NT2/D1 (cell line): ENCODE measurements around the gene NAGPA.

Source experiments
- DNase-seq: peaks from one replicate; pipeline ENCODE4 v3.0.0-alpha.2; 2011; ENCODE audit warnings: low read depth, low spot score
- H3K27me3 ChIP-seq: 2 replicates; pipeline ENCODE4 v1.6.0; 2011; ENCODE audit warnings: mild to moderate bottlenecking; ENCODE audit not compliant: insufficient read length, insufficient read depth
- H3K36me3 ChIP-seq: 2 replicates; pipeline ENCODE4 v1.6.1; 2011; ENCODE audit warnings: mild to moderate bottlenecking, low read length, mixed read lengths; ENCODE audit not compliant: insufficient read depth, insufficient read length
- H3K4me1 ChIP-seq: 2 replicates; pipeline ENCODE4 v1.5.1; 2011; ENCODE audit not compliant: insufficient read depth, insufficient read length
- H3K4me3 ChIP-seq: 2 replicates; pipeline ENCODE4 v1.5.1; 2011; ENCODE audit warnings: low read depth; ENCODE audit not compliant: insufficient read length
- H3K9ac ChIP-seq: 2 replicates; pipeline ENCODE4 v1.6.0; 2011; ENCODE audit warnings: low read depth; ENCODE audit not compliant: insufficient read length
- H3K9me3 ChIP-seq: 2 replicates; pipeline ENCODE4 v1.5.1; 2011; ENCODE audit warnings: mild to moderate bottlenecking, low read length; ENCODE audit not compliant: insufficient read depth
- SUZ12 ChIP-seq: IDR thresholded peaks from 2 replicates; pipeline ENCODE4 v1.6.1; 2011; ENCODE audit not compliant: insufficient read length, insufficient read depth; ENCODE audit errors: extremely low read depth
- YY1 ChIP-seq: IDR thresholded peaks from 2 replicates; pipeline ENCODE4 v1.6.1; 2011; ENCODE audit not compliant: insufficient read length, insufficient read depth
- ZNF274 ChIP-seq: IDR thresholded peaks from 2 replicates; pipeline ENCODE4 v1.6.1; 2011; ENCODE audit warnings: mild to moderate bottlenecking, low read depth, low read length

NAGPA gene

GRCh38 chr16:5015887-5016286 lies 17.8 kb downstream of the NAGPA start:
- peaks cover 12% of the 10 kb centered on the region for H3K4me1 ChIP-seq
- no peak overlapping the region for H3K4me3 ChIP-seq
- H3K9me3 ChIP-seq, result no peaks in the 10 kb centered on the region
- TF ChIP-seq SUZ12 (no peak), YY1 (no peak), ZNF274 (no peak)
- no peaks in the 10 kb centered on the region for H3K36me3 ChIP-seq
- DNase-seq, result no peak
- no peak overlapping the region for H3K9ac ChIP-seq
- H3K27me3 ChIP-seq, result no peaks in the 10 kb centered on the region

GRCh38 chr16:5015351-5015750 lies 18.4 kb downstream of the NAGPA start:
- TF ChIP-seq ZNF274, result no peak
- TF ChIP-seq SUZ12, result no peak
- TF ChIP-seq YY1, result no peak
- DNase-seq, result no peak
- H3K9ac ChIP-seq, result no peak overlapping the region
- H3K4me1 ChIP-seq, result peaks cover 14% of the 10 kb centered on the region
- no peaks in the 10 kb centered on the region for H3K36me3 ChIP-seq
- no peaks in the 10 kb centered on the region for H3K27me3 ChIP-seq
- no peaks in the 10 kb centered on the region for H3K9me3 ChIP-seq
- H3K4me3 ChIP-seq, result no peak overlapping the region

- Histone ChIP-seq H3K4me3 (no peak overlapping the region), H3K36me3 (no peaks in the 10 kb centered on the region)
Observed at GRCh38 chr16:5012887-5013286, 20.8 kb downstream of the NAGPA start.

GRCh38 chr16:5011637-5012036 lies 22.1 kb downstream of the NAGPA start:
- Histone ChIP-seq H3K9ac (no peak overlapping the region), H3K27me3 (no peaks in the 10 kb centered on the region), H3K4me3 (no peak overlapping the region), H3K9me3 (no peaks in the 10 kb centered on the region), H3K36me3 (no peaks in the 10 kb centered on the region), H3K4me1 (peaks cover 20% of the 10 kb centered on the region)
- DNase-seq, result no peak
- no peak for TF ChIP-seq SUZ12
- TF ChIP-seq ZNF274, result no peak
- no peak for TF ChIP-seq YY1

More at GRCh38 chr16:5012887-5013286, 20.8 kb downstream of the NAGPA start:
- Histone ChIP-seq H3K27me3 (no peaks in the 10 kb centered on the region), H3K4me1 (peaks cover 14% of the 10 kb centered on the region), H3K9me3 (no peaks in the 10 kb centered on the region), H3K9ac (no peak overlapping the region)
- TF ChIP-seq SUZ12 (no peak), YY1 (no peak), ZNF274 (no peak)
- DNase-seq, result no peak

GRCh38 chr16:5010576-5011329 lies 23.0 kb downstream of the NAGPA start:
- Histone ChIP-seq H3K27me3 (no peaks in the 10 kb centered on the region), H3K4me1 (peaks cover 24% of the 10 kb centered on the region), H3K36me3 (no peaks in the 10 kb centered on the region), H3K9me3 (no peaks in the 10 kb centered on the region), H3K4me3 (no peak overlapping the region), H3K9ac (peak overlapping the region; percentile 32)
- no peak for DNase-seq
- TF ChIP-seq ZNF274, result no peak
- TF ChIP-seq SUZ12, result no peak
- no peak for TF ChIP-seq YY1

- Histone ChIP-seq H3K27me3 (no peaks in the 10 kb centered on the region), H3K9ac (no peak overlapping the region), H3K9me3 (no peaks in the 10 kb centered on the region), H3K4me3 (no peak overlapping the region), H3K36me3 (no peaks in the 10 kb centered on the region), H3K4me1 (peaks cover 20% of the 10 kb centered on the region)
- no peak for DNase-seq
- TF ChIP-seq ZNF274 (no peak), YY1 (no peak), SUZ12 (no peak)
Observed at GRCh38 chr16:5008311-5008731, 25.4 kb downstream of the NAGPA start.

GRCh38 chr16:5007256-5007655 lies 26.5 kb downstream of the NAGPA start:
- Histone ChIP-seq H3K4me1 (peaks cover 20% of the 10 kb centered on the region), H3K9me3 (no peaks in the 10 kb centered on the region), H3K36me3 (no peaks in the 10 kb centered on the region), H3K27me3 (no peaks in the 10 kb centered on the region), H3K4me3 (no peak overlapping the region), H3K9ac (no peak overlapping the region)
- no peak for TF ChIP-seq YY1
- TF ChIP-seq ZNF274, result no peak
- no peak for TF ChIP-seq SUZ12
- no peak for DNase-seq
